ENCODE measurements around the gene LRMDA.

LRMDA gene

DNA sequence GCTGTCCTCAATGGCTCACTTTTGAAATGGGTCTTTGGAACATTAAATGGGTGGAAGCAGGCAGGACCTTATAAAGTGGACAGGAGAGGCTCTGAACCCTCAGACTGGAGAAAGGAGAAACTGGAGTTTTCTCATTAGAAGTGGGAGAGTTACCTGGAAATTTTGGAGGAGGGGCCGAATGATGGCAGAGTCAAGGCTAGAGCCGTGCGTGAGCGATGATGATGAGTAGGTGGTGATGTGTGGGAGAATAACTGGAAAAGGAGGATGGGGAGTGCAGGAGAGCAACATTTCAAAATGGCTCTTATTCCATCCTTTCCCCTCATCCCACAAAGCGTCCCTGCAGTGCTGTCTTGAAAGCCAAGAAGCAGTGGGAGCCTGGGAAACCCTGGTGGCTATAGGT, 274.0 kb downstream of the LRMDA start:
- Histone ChIP-seq H3K9me3 (ENCODE audit: control insufficient read depth, insufficient read depth, low read length) (no peaks in the 10 kb centered on the region), H3K4me3 (ENCODE audit: low read depth, low read length) (no peak overlapping the region), H3K36me3 (ENCODE audit: control insufficient read depth, insufficient read depth, low read length) (no peaks in the 10 kb centered on the region), H3K27me3 (ENCODE audit: control insufficient read depth, insufficient read depth, low read length) (no peaks in the 10 kb centered on the region), H3K9ac (ENCODE audit: low read depth, low read length) (no peak overlapping the region), H3K27ac (ENCODE audit: low read depth, low read length) (no peak overlapping the region), H3K4me1 (ENCODE audit: control insufficient read depth, insufficient read depth, low read length) (peaks cover 23% of the 10 kb centered on the region)

DNA sequence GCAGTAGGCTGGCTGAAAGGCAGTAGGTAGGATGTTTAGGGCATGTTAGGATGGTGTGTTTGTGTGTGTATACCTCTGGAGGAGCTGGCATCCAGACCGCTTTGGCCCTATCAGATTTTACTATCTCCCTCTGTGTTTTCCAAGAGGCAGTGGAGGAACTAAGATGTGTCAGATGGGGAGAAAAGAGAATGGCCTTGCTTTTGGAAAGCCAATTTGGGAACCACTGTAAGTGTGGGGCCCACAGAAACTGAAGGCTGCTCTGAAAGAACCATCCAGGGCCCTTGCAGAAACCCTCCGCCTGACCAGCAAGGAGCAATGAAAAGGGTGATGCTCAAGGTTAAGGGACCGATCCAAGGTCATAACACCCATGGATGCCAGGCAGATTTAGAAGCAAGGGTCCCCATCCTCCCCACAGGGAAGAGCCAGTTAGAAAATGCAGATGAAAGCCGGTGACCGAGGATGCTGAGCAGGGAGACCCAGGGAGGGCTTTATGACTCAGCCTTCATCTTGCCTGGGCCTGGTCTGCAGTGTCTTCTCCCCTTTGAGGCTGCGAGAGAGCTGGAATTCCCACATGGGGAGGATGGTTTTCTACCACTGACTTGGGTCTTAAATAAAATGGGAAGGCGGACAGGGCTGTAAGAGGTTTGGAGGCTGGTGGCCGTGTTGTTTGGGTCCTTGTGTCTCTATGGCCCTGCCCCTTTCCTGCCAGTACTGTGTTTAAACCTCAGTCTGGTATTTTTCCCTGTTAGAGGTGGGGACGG, 275.8 kb downstream of the LRMDA start:
- no peak overlapping the region for H3K9ac ChIP-seq (ENCODE audit: low read depth, low read length)
- peaks cover 23% of the 10 kb centered on the region for H3K4me1 ChIP-seq (ENCODE audit: control insufficient read depth, insufficient read depth, low read length)
- H3K36me3 ChIP-seq (ENCODE audit: control insufficient read depth, insufficient read depth, low read length): no peaks in the 10 kb centered on the region
- H3K27me3 ChIP-seq (ENCODE audit: control insufficient read depth, insufficient read depth, low read length): 0 out of 2 replicates have a peak, but pooled peaks cover 2% of the 10 kb centered on the region
- H3K27ac ChIP-seq (ENCODE audit: low read depth, low read length): no peak overlapping the region
- no peak overlapping the region for H3K4me3 ChIP-seq (ENCODE audit: low read depth, low read length)
- H3K9me3 ChIP-seq (ENCODE audit: control insufficient read depth, insufficient read depth, low read length): no peaks in the 10 kb centered on the region

DNA sequence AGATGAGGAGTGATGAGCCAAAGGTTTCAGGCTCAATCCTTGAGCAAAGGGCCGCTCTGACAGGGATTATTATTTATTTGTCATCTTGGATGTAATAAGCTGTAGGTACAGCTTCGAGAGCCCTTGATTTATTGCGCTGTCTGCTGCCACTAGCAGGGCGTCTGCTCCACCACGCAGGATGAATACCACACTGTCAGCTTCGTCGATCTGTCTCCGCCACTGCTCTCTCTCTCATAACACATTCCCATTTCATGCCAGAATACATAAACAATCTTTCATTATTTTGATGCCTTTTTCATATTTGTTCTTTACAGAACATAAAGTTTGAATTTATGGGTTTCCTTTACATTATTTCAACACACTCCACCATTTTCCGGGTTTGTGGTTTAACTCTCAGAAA, 276.6 kb downstream of the LRMDA start:
- peaks cover 28% of the 10 kb centered on the region for H3K4me1 ChIP-seq (ENCODE audit: control insufficient read depth, insufficient read depth, low read length)
- H3K27ac ChIP-seq (ENCODE audit: low read depth, low read length): no peak overlapping the region
- no peak overlapping the region for H3K9ac ChIP-seq (ENCODE audit: low read depth, low read length)
- H3K27me3 ChIP-seq (ENCODE audit: control insufficient read depth, insufficient read depth, low read length): 0 out of 2 replicates have a peak, but pooled peaks cover 2% of the 10 kb centered on the region
- no peak overlapping the region for H3K4me3 ChIP-seq (ENCODE audit: low read depth, low read length)
- no peaks in the 10 kb centered on the region for H3K36me3 ChIP-seq (ENCODE audit: control insufficient read depth, insufficient read depth, low read length)
- no peaks in the 10 kb centered on the region for H3K9me3 ChIP-seq (ENCODE audit: control insufficient read depth, insufficient read depth, low read length)

DNA sequence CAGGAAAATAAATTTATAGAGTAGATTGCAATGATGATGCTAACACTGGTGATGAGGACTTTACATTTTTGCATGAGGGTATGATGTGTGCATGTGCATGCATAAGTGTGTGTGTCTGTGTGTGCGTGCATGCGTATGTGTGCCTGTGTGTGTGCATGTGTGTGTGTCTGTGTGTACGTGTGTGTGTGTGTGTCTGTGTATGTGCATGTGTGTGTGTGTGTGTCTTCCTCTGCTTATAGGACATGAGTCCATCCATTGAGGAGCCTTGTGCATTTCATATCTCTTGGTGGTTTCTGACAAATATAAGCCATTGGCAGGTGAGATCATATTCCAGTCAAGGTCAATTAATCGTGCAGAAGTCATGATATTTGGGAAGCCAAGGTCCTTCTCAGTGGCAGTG, 277.8 kb downstream of the LRMDA start:
- H3K9ac ChIP-seq (ENCODE audit: low read depth, low read length): no peak overlapping the region
- no peak overlapping the region for H3K27ac ChIP-seq (ENCODE audit: low read depth, low read length)
- 0 out of 2 replicates have a peak, but pooled peaks cover 2% of the 10 kb centered on the region for H3K27me3 ChIP-seq (ENCODE audit: control insufficient read depth, insufficient read depth, low read length)
- no peaks in the 10 kb centered on the region for H3K9me3 ChIP-seq (ENCODE audit: control insufficient read depth, insufficient read depth, low read length)
- H3K4me3 ChIP-seq (ENCODE audit: low read depth, low read length): no peak overlapping the region
- H3K36me3 ChIP-seq (ENCODE audit: control insufficient read depth, insufficient read depth, low read length): no peaks in the 10 kb centered on the region
- H3K4me1 ChIP-seq (ENCODE audit: control insufficient read depth, insufficient read depth, low read length): peaks cover 28% of the 10 kb centered on the region

DNA sequence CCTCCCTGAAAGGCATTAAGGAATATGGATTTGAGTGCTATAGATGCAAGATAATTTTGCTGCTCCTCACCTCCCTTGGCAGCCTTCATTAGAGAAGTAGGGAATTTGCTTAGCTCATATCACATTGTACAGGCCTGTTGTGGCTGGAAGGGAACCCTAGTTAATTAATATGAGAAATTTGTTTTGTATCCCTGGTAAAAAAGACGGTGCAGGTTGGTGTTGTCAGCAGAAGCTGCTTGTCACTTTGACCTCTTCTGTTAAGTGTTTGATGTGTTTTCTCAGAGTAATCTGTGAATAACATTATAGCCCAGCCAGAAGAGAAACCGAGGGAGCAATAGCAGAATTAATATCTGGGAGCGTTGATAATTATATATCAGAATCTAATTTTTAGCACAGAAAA, 278.4 kb downstream of the LRMDA start:
- H3K27me3 ChIP-seq (ENCODE audit: control insufficient read depth, insufficient read depth, low read length): 0 out of 2 replicates have a peak, but pooled peaks cover 2% of the 10 kb centered on the region
- H3K4me1 ChIP-seq (ENCODE audit: control insufficient read depth, insufficient read depth, low read length): peaks cover 28% of the 10 kb centered on the region
- no peak overlapping the region for H3K4me3 ChIP-seq (ENCODE audit: low read depth, low read length)
- H3K9ac ChIP-seq (ENCODE audit: low read depth, low read length): no peak overlapping the region
- no peaks in the 10 kb centered on the region for H3K36me3 ChIP-seq (ENCODE audit: control insufficient read depth, insufficient read depth, low read length)
- H3K27ac ChIP-seq (ENCODE audit: low read depth, low read length): no peak overlapping the region
- no peaks in the 10 kb centered on the region for H3K9me3 ChIP-seq (ENCODE audit: control insufficient read depth, insufficient read depth, low read length)

DNA sequence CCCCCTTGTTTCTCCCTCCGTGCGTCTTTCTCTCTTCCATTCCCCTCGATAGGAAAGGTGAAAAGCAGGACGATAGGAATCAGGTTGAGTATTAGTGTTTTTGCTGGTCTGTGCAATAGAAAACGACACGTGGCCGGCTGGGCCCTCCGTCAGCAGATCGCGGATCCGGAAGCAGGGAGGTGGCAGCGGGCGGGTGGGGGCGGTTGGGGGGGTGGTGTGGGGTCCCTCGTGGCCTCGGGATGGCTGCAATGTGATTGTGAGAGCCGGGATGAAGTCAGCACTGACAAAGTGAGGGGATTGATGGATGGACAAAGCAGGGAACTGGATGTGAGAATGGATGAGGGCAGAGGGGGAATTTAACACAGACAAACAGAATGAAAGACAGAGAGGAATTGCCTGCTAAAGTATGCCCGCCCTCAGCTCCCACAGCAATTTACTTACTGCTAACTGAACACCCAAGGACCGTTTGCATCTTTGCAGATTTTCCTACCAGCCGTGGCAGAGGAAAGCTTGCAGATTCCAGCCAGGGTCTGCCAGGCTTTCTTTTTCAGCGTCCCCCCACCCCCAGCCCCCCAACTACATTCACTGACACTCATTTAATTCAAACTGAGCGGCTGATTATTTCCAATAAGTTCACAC, 280.9 kb downstream of the LRMDA start:
- H3K9me3 ChIP-seq (ENCODE audit: control insufficient read depth, insufficient read depth, low read length): no peaks in the 10 kb centered on the region
- no peaks in the 10 kb centered on the region for H3K36me3 ChIP-seq (ENCODE audit: control insufficient read depth, insufficient read depth, low read length)
- 0 out of 2 replicates have a peak, but pooled peaks cover 2% of the 10 kb centered on the region for H3K27me3 ChIP-seq (ENCODE audit: control insufficient read depth, insufficient read depth, low read length)
- no peak overlapping the region for H3K4me3 ChIP-seq (ENCODE audit: low read depth, low read length)
- peaks cover 36% of the 10 kb centered on the region for H3K4me1 ChIP-seq (ENCODE audit: control insufficient read depth, insufficient read depth, low read length)
- H3K9ac ChIP-seq (ENCODE audit: low read depth, low read length): no peak overlapping the region
- H3K27ac ChIP-seq (ENCODE audit: low read depth, low read length): no peak overlapping the region

DNA sequence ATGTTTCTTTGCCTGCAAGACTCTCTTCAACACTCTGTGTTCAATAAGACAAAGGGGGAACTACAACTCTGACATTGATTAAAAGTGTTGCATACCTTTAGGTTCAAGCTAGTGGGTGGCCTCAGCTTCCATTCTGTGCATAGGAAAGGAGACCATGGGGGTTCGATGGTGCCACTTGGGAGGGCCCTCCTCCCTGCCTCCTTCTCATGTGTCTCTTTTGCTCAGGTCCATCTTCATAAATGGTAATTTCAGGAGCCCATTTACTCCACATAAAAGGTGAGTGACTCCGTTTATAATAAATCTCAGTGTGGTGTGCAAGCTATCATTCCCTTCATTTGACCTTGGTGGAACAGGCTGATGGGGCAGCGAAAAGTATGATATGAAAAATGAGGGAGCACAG, 285.1 kb downstream of the LRMDA start:
- H3K27me3 ChIP-seq (ENCODE audit: control insufficient read depth, insufficient read depth, low read length): 0 out of 2 replicates have a peak, but pooled peaks cover 2% of the 10 kb centered on the region
- H3K9me3 ChIP-seq (ENCODE audit: control insufficient read depth, insufficient read depth, low read length): no peaks in the 10 kb centered on the region
- H3K4me1 ChIP-seq (ENCODE audit: control insufficient read depth, insufficient read depth, low read length): peaks cover 14% of the 10 kb centered on the region
- no peaks in the 10 kb centered on the region for H3K36me3 ChIP-seq (ENCODE audit: control insufficient read depth, insufficient read depth, low read length)
- H3K27ac ChIP-seq (ENCODE audit: low read depth, low read length): no peak overlapping the region
- H3K4me3 ChIP-seq (ENCODE audit: low read depth, low read length): no peak overlapping the region
- H3K9ac ChIP-seq (ENCODE audit: low read depth, low read length): no peak overlapping the region

DNA sequence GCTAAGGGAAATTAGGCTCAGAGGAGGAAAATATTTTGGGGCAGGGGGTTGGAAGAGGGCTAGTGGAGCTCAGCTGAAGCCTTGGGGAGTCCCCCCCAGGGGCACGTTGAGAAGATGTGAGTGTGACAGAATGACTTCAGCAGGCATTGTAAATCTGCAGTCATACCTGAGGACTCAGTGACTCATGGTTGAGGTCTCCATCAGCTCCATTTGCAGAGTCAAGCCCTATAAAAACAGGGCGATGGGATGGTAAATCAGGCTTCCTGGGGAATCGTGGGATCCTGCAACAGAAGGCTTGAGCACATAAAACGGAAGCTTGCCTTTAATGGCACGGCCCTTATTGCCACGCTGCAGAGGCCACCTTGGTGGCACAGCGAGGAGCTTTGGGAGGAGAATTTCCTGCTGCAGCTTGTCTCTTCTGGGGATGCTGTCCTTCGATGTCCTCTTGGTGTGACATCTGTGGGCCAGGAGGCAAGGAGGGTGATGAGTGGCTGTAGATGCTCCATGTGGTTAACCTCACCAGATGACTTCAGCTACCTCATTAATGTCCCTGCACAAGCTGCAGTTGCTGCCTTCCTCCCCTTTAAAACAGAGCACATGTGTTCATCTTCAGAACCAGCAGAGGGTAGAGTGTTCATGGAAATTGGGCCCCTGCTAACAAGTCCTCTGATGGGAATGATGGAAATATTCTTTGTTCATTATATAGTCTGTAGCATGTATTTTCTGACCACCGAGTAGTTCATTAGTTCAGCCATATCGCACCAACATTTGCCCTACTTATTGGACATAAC, 285.9 kb downstream of the LRMDA start:
- no peaks in the 10 kb centered on the region for H3K9me3 ChIP-seq (ENCODE audit: control insufficient read depth, insufficient read depth, low read length)

DNA sequence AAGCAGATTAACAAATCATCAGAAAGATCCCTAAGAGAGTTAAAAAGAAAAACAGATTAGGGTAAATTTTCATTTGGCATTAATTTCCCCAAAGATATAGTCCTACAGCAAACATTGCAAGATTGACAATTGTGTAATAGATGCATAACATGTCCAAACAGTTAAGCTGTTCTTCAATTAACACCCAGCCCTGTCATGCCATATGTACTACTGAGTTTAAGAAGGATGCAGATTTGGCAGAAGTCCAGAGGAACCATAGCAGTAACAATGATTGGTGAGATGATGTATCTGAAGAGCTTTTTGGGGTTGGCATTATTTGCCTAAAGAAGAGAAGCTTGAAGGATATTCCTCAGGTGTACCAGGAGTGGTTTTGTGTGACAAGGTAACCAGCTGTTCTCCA, 287.6 kb downstream of the LRMDA start:
- no peaks in the 10 kb centered on the region for H3K36me3 ChIP-seq (ENCODE audit: control insufficient read depth, insufficient read depth, low read length)
- no peaks in the 10 kb centered on the region for H3K27me3 ChIP-seq (ENCODE audit: control insufficient read depth, insufficient read depth, low read length)

More for the DNA sequence above, 285.9 kb downstream of the LRMDA start:
- Histone ChIP-seq H3K9ac (ENCODE audit: low read depth, low read length) (no peak overlapping the region), H3K27ac (ENCODE audit: low read depth, low read length) (no peak overlapping the region), H3K36me3 (ENCODE audit: control insufficient read depth, insufficient read depth, low read length) (no peaks in the 10 kb centered on the region), H3K27me3 (ENCODE audit: control insufficient read depth, insufficient read depth, low read length) (no peaks in the 10 kb centered on the region), H3K4me3 (ENCODE audit: low read depth, low read length) (no peak overlapping the region), H3K4me1 (ENCODE audit: control insufficient read depth, insufficient read depth, low read length) (peaks cover 14% of the 10 kb centered on the region)

DNA sequence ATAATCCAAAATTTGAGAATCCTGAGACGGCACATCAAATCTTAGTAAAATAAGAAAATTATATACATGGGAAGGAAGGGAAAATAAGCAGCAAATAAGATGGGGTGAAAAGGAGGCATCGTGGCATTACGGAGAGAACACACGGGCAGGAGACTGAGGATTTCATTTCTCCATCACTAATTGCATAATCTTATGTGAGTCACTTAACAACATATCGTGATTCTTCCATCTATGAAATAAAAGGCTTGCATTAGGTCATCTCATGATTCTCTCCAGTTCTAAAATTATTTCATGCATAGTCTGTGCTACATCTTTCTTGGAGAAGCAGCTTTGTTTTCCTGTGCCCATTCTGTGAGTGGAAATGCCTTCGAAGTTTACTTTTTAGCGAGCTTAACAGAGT, 288.7 kb downstream of the LRMDA start:
- no peaks in the 10 kb centered on the region for H3K27me3 ChIP-seq (ENCODE audit: control insufficient read depth, insufficient read depth, low read length)
- no peaks in the 10 kb centered on the region for H3K9me3 ChIP-seq (ENCODE audit: control insufficient read depth, insufficient read depth, low read length)
- H3K36me3 ChIP-seq (ENCODE audit: control insufficient read depth, insufficient read depth, low read length): no peaks in the 10 kb centered on the region
- no peak overlapping the region for H3K27ac ChIP-seq (ENCODE audit: low read depth, low read length)
- 0 out of 2 replicates have a peak, but pooled peaks cover 8% of the 10 kb centered on the region for H3K4me1 ChIP-seq (ENCODE audit: control insufficient read depth, insufficient read depth, low read length)
- no peak overlapping the region for H3K9ac ChIP-seq (ENCODE audit: low read depth, low read length)
- H3K4me3 ChIP-seq (ENCODE audit: low read depth, low read length): no peak overlapping the region

More for the DNA sequence above, 287.6 kb downstream of the LRMDA start:
- no peak overlapping the region for H3K4me3 ChIP-seq (ENCODE audit: low read depth, low read length)
- H3K27ac ChIP-seq (ENCODE audit: low read depth, low read length): no peak overlapping the region
- 0 out of 2 replicates have a peak, but pooled peaks cover 8% of the 10 kb centered on the region for H3K4me1 ChIP-seq (ENCODE audit: control insufficient read depth, insufficient read depth, low read length)
- H3K9ac ChIP-seq (ENCODE audit: low read depth, low read length): no peak overlapping the region
- no peaks in the 10 kb centered on the region for H3K9me3 ChIP-seq (ENCODE audit: control insufficient read depth, insufficient read depth, low read length)

Measured in HUES48 (cell line).